ENCODE data around the gene NRBF2.
"Not testable (repeated sequence)": the region's sequence is repeated elsewhere in the genome, so short reads cannot be mapped to it uniquely, and the experiment has no call there.

Gene NRBF2

DNA sequence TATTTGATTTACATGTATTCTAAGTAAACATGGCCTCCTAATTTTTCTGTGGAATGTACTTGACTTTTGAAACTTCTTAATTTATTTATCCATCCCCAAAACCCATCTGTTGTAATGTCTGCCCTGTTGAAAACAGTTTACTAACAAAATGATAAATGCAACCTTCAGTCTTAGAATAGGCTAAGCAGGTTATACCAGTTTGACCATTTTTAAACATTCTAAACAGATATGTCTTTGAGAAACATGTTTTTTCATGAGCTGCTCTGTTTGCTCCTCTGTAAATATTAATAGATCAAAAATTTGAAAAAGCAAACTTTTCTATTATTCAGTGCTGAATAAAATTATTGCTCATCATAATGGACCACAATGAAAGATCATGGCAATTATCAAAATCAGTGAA is 33.4 kb upstream of the NRBF2 start:
- no peak overlapping the region for H3K4me3 ChIP-seq (ENCODE audit: low read depth, low read length)
- TF ChIP-seq, protein P1, sequence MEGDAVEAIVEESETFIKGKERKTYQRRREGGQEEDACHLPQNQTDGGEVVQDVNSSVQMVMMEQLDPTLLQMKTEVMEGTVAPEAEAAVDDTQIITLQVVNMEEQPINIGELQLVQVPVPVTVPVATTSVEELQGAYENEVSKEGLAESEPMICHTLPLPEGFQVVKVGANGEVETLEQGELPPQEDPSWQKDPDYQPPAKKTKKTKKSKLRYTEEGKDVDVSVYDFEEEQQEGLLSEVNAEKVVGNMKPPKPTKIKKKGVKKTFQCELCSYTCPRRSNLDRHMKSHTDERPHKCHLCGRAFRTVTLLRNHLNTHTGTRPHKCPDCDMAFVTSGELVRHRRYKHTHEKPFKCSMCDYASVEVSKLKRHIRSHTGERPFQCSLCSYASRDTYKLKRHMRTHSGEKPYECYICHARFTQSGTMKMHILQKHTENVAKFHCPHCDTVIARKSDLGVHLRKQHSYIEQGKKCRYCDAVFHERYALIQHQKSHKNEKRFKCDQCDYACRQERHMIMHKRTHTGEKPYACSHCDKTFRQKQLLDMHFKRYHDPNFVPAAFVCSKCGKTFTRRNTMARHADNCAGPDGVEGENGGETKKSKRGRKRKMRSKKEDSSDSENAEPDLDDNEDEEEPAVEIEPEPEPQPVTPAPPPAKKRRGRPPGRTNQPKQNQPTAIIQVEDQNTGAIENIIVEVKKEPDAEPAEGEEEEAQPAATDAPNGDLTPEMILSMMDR (IDR thresholded peaks at IDR 0.05; ENCODE audit: insufficient read depth, low read depth, low read length, missing control alignments) = no peak
- no peak for DNase-seq (ENCODE audit: low read depth)

DNA sequence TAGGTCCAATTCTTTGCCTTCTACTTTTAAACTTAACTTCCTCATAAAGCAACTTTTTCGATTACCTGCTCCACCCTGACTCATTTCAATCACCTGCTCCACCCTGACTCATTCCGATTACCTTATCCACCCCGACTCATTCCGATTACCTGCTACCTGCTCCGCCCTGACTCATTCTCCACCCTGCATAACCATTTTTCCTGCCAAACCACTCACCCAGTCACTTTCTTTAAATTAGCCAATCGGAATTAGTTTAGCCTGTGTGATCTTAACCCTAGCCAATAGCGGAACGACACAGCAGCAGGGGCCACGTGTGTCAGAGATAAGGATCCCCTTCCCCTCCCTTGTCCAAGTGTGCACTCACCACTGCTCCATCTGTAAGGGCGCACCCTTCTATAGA is 32.0 kb upstream of the NRBF2 start:
- not testable (repeated sequence) for H3K4me3 ChIP-seq (ENCODE audit: low read depth, low read length); DNase-seq (ENCODE audit: low read depth)

DNA sequence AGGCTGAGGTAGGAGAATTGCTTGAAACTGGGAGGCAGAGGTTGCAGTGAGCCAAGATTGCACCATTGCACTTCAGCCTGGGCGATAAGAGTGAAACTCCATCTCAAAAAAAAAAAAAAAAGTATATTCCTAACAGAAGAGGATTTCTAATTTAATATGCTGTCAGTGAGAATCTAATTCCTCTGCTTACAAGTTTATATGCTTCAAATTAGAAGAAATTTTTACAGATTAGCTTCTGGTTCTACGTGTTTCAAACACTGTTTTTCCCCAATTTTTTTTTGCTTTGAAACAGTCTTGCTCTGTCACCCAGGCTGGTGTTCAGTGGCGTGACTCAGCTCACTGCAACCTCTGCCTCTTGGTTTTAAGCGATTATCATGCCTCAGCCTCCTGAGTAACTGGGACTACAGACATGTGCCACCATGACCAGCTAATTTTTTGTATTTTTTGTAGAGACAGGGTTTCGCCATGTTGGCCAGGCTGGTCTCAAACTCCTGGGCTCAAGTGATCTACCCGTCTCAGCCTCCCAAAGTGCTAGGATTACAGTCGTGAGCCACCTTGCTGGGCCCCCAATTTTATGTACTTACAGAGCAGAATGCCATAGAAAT is 30.7 kb upstream of the NRBF2 start:
- not testable (repeated sequence) for DNase-seq (ENCODE audit: low read depth); H3K4me3 ChIP-seq (ENCODE audit: low read depth, low read length)

DNA sequence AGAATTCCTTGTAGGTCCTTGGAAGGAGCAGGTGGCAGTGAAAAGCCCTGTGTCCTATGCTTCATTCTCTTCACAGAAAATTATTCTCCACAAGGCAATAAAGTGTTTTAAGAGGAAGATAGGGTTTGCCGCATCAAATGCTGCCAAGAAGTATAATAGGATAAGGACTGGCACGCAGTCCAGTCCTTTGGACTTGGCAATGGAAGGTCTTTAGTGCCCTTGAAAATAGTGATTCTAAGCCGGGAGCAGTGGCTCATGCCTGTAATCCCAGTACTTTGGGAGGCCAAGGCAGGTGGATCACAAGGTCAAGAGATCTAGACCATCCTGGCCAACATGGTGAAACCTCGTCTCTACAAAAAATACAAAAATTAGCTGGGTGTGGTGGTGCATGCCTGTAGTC is 29.9 kb upstream of the NRBF2 start:
- DNase-seq (ENCODE audit: low read depth); H3K4me3 ChIP-seq (ENCODE audit: low read depth, low read length): not testable (repeated sequence)

DNA sequence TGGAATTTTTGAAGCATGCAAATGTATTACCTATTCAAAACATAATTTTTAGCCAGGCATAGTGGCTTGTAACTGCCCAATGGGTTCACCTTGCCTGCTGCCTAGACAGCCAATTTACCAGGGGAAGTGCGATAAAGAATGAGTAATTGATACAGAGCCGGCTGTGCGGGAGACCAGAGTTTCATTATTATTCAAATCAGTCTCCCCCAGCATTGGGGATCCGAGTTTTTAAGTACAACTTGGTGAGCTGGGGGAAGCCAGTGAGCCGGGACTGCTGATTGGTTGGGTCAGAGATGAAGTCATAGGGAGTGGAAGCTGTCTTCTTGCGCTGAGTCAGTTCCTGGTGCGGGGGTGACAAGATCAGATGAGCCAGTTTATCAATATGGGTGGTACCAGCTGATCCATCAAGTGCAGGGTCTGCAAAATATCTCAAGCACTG is 29.1 kb upstream of the NRBF2 start:
- DNase-seq (ENCODE audit: low read depth) = peak; percentile 21
- TF ChIP-seq, protein P1 (IDR thresholded peaks at IDR 0.05; ENCODE audit: insufficient read depth, low read depth, low read length, missing control alignments) = no peak
- H3K4me3 ChIP-seq (ENCODE audit: low read depth, low read length) = no peak overlapping the region

DNA sequence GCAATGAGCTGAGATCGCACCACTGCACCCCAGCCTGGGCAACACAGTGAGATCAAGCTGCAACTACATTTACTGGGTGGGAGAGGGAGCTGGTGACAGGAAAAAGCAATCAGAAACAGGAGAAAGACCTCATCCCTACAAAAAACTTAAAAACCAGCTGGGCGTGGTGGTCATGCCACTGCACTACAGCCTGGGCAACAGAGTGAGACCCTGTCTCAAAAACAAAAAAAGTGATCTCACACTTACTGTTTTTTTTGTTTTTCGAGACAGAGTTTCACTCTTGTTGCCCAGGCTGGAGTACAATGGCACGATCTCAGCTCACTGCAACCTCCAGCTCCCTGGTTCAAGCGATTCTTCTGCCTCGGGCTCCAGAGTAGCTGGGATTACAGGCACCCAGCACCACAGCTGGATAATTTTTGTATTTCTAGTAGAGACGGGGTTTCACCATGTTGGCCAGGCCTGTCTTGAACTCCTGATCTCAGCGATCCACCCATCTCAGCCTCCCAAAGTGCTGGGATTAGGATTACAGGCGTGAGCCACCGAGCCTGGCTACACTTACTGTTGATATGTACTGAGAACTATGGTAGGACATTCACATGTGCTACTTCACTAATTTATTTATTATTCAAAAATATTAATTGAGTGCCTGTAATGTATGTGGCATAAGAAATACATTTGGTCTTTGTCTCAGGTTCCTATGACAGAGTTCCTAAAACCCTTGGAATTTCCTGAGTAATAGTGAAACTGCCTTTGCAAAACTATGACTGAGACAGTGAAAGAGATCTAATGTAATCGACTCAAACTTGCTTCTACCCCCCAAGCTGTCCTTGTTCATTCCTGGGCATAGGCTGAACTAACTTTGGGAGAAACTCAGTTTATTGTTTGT is 27.7 kb upstream of the NRBF2 start:
- no peak overlapping the region for H3K4me3 ChIP-seq (ENCODE audit: low read depth, low read length)
- TF ChIP-seq, protein P1 (IDR thresholded peaks at IDR 0.05; ENCODE audit: insufficient read depth, low read depth, low read length, missing control alignments) = no peak
- no peak for DNase-seq (ENCODE audit: low read depth)

DNA sequence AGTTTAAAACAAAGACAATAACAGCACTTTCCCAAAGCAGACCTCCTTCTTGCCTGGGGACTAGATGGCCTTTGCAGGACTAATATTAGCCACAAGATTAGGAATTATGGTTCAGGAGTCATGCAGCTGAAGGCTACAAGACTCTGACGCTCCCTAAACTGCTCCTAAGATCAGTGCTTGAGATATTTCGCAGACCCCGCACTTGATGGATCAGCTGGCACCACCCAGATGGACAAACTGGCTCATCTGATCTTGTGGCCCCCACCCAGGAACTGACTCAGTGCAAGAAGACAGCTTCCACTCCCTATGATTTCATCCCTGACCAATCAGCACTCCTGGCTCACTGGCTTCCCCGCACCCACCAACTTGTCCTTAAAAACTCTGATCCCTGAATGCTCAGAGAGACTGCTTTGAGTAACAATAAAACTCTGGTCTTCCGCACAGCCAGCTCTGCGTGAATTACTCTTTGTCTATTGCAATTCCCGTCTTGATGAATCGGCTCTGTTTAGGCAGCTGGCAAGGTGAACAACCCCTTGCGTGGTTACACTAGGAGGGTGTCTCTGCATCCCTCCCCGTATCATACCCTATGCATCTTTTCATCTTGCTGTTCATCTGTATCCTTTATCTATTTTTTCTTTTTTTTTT is 26.9 kb upstream of the NRBF2 start:
- no peak for DNase-seq (ENCODE audit: low read depth)
- H3K4me3 ChIP-seq (ENCODE audit: low read depth, low read length) = no peak overlapping the region
- TF ChIP-seq, protein P1 (IDR thresholded peaks at IDR 0.05; ENCODE audit: insufficient read depth, low read depth, low read length, missing control alignments) = no peak

DNA sequence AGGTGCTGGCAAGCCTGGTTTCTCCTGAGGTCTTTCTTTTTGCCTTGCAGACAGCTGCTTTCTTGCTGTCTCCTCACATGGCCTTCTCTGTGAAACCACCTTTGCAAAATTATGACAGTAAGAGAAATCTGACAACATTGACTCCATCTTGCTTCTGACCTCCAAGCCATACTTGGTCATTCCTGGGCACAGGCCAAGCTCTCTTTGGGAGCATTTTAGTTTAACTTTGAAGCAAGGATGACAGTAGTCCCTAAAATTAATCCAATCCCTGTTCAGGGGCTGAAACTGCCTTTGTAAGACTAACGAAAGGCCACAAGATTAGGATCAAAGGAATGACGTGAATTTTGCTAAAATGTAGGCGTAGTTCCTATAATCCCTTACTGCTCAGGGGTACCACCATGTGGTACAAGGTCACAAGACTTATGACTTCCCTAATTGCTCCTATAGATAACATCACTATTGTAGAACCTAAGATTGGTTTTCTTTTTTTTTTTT is 25.1 kb upstream of the NRBF2 start:
- H3K4me3 ChIP-seq (ENCODE audit: low read depth, low read length) = no peak overlapping the region
- TF ChIP-seq, protein P1 (IDR thresholded peaks at IDR 0.05; ENCODE audit: insufficient read depth, low read depth, low read length, missing control alignments) = no peak
- no peak for DNase-seq (ENCODE audit: low read depth)

Data from GM12865 (cell line).